Ascending aorta (tissue), 2 donors: ENCODE measurements around the gene EEF1A2. TPM values are rescaled to one million over a fixed set of nuclear protein-coding genes. Genes with fewer than 3 reads are reported as not detected.

Experiments used
- DNase-seq, 2 donors: peaks; one replicate each; pipeline ENCODE4 v3.0.0-alpha.2; 2019; ENCODE audit warnings: low spot score in 2 of 2
- H3K27ac ChIP-seq, 2 donors: fragments of 200-600 bp; sonication (generic); one replicate each; pipeline ENCODE4 v1.5.1; 2016 to 2017; ENCODE audit warnings: mild to moderate bottlenecking in 1 of 2
- H3K27me3 ChIP-seq: fragments of 200-600 bp; sonication (generic); one replicate; pipeline ENCODE4 v1.5.1; 2017
- H3K36me3 ChIP-seq, 2 donors: fragments of 200-600 bp; sonication (generic); one replicate each; pipeline ENCODE4 v1.5.1; 2016
- H3K4me1 ChIP-seq, 2 donors: fragments of 200-600 bp; sonication (generic); one replicate each; pipeline ENCODE4 v1.5.1; 2016 to 2017; ENCODE audit warnings: mild to moderate bottlenecking in 1 of 2
- H3K4me3 ChIP-seq, 2 donors: fragments of 200-600 bp; sonication (generic); one replicate each; pipeline ENCODE4 v1.5.1; 2016 to 2017; ENCODE audit warnings: mild to moderate bottlenecking in 1 of 2
- H3K9me3 ChIP-seq, 2 donors: fragments of 200-600 bp; sonication (generic); one replicate each; pipeline ENCODE4 v1.5.1; 2016
- intact Hi-C: fragments of 100-400 bp; cut with DNase I; formaldehyde crosslinking; loops from one replicate; pipeline ENCODE4 v1.15.1; 2023
- total RNA-seq: library from RNA; depleted of rRNA; stranded (reverse); fragments of >200 nt; gene quantifications from one replicate; pipeline ENCODE4 v1.1.0, GENCODE V29; 2016
- TF ChIP-seq, protein P1 (sequence below), 3 experiments: fragments of 200-600 bp in 2 of 3; fragments of 450-650 bp in 1 of 3; sonication (generic) in 2 of 3; IDR thresholded peaks; one replicate each; pipeline ENCODE4 v1.5.1; 2016 to 2019; ENCODE audit warnings: antibody characterized with exemption in 3 of 3, mild to moderate bottlenecking in 1 of 3, moderate library complexity in 1 of 3

Gene EEF1A2
- total RNA-seq, 1 donor from 2014 or later: 1.1 TPM

DNA sequence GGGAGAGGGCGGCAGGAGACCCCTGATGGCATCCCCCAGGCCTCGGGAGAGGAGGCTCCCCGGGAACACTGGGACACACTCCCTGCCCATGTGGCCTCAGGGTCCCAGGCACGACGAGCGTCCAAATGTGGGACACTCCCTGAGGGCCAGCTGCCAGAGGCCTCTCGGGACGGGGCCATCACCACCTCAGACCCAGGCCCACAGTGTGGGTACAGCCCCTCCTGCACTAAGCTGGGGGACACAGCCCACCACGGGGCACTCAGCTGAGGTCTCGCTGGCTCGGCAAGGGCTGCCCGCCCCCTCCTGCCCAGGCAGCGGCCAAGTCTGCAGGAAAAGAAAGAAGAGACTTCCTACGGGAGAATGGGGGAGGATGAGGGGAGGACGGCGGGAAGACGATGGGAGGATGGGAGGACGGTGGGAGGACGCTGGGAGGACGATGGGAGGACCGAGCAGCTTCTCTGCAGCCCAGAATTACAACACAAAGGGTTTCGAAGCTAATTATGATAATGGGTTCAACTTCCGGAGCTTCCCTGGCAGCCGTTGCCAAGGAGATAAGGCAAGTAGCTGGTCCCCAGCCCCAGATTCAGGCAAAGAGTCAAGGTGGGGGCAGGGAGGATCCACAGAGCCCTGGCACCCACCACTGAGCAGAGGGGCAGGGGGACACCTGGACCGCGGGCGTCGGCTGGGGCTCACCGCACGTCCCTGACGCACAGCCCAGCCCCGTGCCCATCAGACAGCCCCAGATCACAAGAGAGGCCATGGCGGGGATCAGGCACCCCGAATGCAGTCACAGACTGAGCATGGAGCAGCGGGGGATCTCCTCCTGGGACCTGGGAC, 43.9 kb downstream of the EEF1A2 start:
- no peak for DNase-seq
- TF ChIP-seq, protein P1, sequence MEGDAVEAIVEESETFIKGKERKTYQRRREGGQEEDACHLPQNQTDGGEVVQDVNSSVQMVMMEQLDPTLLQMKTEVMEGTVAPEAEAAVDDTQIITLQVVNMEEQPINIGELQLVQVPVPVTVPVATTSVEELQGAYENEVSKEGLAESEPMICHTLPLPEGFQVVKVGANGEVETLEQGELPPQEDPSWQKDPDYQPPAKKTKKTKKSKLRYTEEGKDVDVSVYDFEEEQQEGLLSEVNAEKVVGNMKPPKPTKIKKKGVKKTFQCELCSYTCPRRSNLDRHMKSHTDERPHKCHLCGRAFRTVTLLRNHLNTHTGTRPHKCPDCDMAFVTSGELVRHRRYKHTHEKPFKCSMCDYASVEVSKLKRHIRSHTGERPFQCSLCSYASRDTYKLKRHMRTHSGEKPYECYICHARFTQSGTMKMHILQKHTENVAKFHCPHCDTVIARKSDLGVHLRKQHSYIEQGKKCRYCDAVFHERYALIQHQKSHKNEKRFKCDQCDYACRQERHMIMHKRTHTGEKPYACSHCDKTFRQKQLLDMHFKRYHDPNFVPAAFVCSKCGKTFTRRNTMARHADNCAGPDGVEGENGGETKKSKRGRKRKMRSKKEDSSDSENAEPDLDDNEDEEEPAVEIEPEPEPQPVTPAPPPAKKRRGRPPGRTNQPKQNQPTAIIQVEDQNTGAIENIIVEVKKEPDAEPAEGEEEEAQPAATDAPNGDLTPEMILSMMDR (IDR thresholded peaks at IDR 0.05): no peak
- Histone ChIP-seq H3K9me3 (no peaks in the 10 kb centered on the region), H3K4me3 (no peak overlapping the region), H3K27me3 (no peaks in the 10 kb centered on the region), H3K36me3 (no peaks in the 10 kb centered on the region), H3K27ac (no peak overlapping the region), H3K4me1 (peaks cover 0 to 5% of the 10 kb centered on the region in 2 donors)
- intact Hi-C loops: no loop called here

GRCh38 chr20:63452821-63453523, 45.9 kb downstream of the EEF1A2 start:
- TF ChIP-seq, protein P1 (IDR thresholded peaks at IDR 0.05): no peak
- H3K4me3 ChIP-seq: no peak overlapping the region
- H3K9me3 ChIP-seq: no peaks in the 10 kb centered on the region
- no peak for DNase-seq
- intact Hi-C loops: no loop called here
- H3K27me3 ChIP-seq: no peaks in the 10 kb centered on the region
- peaks cover 0 to 5% of the 10 kb centered on the region in 2 donors for H3K4me1 ChIP-seq
- no peaks in the 10 kb centered on the region for H3K36me3 ChIP-seq
- H3K27ac ChIP-seq: no peak overlapping the region

DNA sequence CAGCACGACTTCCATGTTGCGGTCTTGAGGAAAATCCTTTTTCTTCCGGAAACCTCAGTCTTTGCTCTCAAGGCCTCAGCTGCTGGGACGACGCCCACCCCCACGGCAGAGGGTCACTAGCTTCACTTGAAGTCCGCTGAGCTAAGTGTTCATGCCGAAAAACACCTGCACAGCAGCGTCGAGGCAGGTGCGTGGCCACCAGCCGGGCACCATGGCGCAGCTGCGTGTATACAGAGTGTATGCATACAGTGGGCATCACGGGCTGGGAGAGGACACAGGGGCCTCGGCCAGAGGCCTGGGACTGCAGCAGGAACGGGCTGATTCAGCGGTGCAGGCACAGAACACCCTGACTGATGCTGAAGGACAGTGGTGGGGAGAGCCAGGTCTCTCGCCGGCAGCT, 46.5 kb downstream of the EEF1A2 start:
- no peak for DNase-seq
- intact Hi-C loops: no loop called here
- no peaks in the 10 kb centered on the region for H3K27me3 ChIP-seq
- H3K4me1 ChIP-seq: peaks cover 0 to 5% of the 10 kb centered on the region in 2 donors
- H3K9me3 ChIP-seq: no peaks in the 10 kb centered on the region
- no peak overlapping the region for H3K4me3 ChIP-seq
- TF ChIP-seq, protein P1 (IDR thresholded peaks at IDR 0.05): no peak
- no peak overlapping the region for H3K27ac ChIP-seq
- H3K36me3 ChIP-seq: no peaks in the 10 kb centered on the region

DNA sequence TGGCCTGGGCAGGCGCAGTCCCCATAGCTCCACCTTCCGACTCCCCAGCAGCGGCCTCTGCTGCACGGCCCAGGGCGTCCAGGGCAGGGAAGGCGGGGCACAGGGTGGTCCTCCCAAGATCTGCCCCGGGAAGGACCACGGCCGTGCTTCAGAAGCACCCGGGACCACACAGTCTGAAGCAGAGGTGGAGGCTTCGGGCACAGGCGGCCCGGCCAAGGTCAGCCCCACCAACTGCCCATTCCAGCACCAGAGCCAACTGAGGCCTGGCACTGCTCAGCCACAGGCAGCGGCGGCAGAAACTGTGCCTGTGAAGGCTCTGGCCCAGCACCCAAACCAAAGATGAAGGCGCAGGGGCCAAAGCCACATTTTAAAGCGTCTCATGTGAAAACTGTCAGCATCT, 47.1 kb downstream of the EEF1A2 start:
- TF ChIP-seq, protein P1 (IDR thresholded peaks at IDR 0.05): no peak
- DNase-seq: no peak
- peaks cover 0 to 5% of the 10 kb centered on the region in 2 donors for H3K4me1 ChIP-seq
- no peak overlapping the region for H3K4me3 ChIP-seq
- intact Hi-C loops: no loop called here
- H3K9me3 ChIP-seq: no peaks in the 10 kb centered on the region
- no peaks in the 10 kb centered on the region for H3K36me3 ChIP-seq
- no peak overlapping the region for H3K27ac ChIP-seq
- no peaks in the 10 kb centered on the region for H3K27me3 ChIP-seq

- no peaks in the 10 kb centered on the region for H3K27me3 ChIP-seq
- H3K27ac ChIP-seq: no peak overlapping the region
- peaks cover 0 to 5% of the 10 kb centered on the region in 2 donors for H3K4me1 ChIP-seq
- DNase-seq: no peak
- no peaks in the 10 kb centered on the region for H3K36me3 ChIP-seq
- TF ChIP-seq, protein P1 (IDR thresholded peaks at IDR 0.05): no peak
- no peaks in the 10 kb centered on the region for H3K9me3 ChIP-seq
- intact Hi-C loops: no loop called here
- no peak overlapping the region for H3K4me3 ChIP-seq
These were observed 48.8 kb downstream of the EEF1A2 start for GRCh38 chr20:63449796-63450730.
